Prostate gland (tissue), 2 donors: Measurements from ENCODE around the gene BRINP2.

ENCODE experiments used
- POLR2AphosphoS5 ChIP-seq: sonication (generic); formaldehyde crosslinking; IDR thresholded peaks from one replicate; pipeline ENCODE4 v1.6.1; 2017; ENCODE audit warnings: antibody characterized with exemption
- TF ChIP-seq, protein P1 (sequence below), 4 experiments: fragments of 200-600 bp in 2 of 4; fragments of 450-650 bp in 2 of 4; sonication (generic) in 2 of 4; IDR thresholded peaks; 1 replicate in 3 of 4; 2 replicates in 1 of 4; pipeline ENCODE4 v1.5.1; 2016 to 2019; ENCODE audit warnings: antibody characterized with exemption in 4 of 4, mild to moderate bottlenecking in 2 of 4, moderate library complexity in 2 of 4

DNA sequence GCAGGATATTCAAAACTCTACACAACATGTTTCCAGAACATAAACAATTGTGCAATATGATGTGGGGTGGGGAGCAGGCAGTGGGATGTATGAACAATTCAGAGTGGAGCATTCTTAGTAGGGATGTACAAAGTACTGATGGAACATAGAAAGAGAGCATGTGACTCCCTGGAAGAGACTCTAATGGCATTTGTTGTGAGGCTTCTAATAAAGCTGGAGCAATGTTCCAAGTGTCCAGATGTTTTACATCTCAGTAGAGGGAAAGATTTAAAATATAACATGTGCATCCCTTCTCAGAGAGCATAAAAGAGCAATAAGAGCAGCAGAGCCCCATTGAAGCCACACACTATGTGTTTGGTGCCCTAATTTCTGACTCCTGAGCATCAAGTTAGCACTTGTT, 116.5 kb downstream of the BRINP2 start:
- TF ChIP-seq, protein P1, sequence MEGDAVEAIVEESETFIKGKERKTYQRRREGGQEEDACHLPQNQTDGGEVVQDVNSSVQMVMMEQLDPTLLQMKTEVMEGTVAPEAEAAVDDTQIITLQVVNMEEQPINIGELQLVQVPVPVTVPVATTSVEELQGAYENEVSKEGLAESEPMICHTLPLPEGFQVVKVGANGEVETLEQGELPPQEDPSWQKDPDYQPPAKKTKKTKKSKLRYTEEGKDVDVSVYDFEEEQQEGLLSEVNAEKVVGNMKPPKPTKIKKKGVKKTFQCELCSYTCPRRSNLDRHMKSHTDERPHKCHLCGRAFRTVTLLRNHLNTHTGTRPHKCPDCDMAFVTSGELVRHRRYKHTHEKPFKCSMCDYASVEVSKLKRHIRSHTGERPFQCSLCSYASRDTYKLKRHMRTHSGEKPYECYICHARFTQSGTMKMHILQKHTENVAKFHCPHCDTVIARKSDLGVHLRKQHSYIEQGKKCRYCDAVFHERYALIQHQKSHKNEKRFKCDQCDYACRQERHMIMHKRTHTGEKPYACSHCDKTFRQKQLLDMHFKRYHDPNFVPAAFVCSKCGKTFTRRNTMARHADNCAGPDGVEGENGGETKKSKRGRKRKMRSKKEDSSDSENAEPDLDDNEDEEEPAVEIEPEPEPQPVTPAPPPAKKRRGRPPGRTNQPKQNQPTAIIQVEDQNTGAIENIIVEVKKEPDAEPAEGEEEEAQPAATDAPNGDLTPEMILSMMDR (IDR thresholded peaks at IDR 0.05), result no peak
- TF ChIP-seq POLR2AphosphoS5, result no peak
